AG09319 (cell line): ENCODE data around the gene SPON1.

ENCODE experiments used
- DNase-seq: peaks from one replicate; pipeline ENCODE4 v3.0.0-alpha.2; 2010; ENCODE audit warnings: low read depth; ENCODE audit errors: extremely low read depth
- TF ChIP-seq, protein P1 (sequence below): IDR thresholded peaks from 2 replicates; pipeline ENCODE4 v1.5.1; 2011; ENCODE audit warnings: low read depth, mild to moderate bottlenecking, inconsistent platforms, low read length, moderate library complexity

Gene SPON1

DNA sequence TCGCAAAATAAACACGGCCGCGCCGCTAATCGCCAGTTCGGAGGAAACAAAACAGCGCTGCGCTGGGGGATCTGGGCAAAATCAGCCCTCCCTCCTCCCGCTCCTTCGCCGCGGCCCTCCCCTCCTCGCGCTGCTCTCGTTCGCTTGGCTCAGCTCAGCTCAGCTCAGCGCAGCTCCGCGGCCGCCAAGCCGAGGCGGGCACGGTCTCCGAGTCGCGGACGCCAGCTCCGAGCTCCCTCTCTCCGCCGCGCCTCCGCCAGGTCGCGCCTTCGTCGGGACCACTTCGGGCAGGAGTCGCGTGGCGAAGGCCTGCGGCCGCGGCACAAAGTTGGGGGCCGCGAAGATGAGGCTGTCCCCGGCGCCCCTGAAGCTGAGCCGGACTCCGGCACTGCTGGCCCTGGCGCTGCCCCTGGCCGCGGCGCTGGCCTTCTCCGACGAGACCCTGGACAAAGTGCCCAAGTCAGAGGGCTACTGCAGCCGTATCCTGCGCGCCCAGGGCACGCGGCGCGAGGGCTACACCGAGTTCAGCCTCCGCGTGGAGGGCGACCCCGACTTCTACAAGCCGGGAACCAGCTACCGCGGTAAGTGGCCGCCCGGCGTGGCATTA, at the start of gene SPON1:
Gene SPON1 (plus strand): TSS at position 162 of the 607 bp plus-strand sequence. CDS start 182 bp downstream, at position 344.
- no peak for DNase-seq
- TF ChIP-seq, protein P1, sequence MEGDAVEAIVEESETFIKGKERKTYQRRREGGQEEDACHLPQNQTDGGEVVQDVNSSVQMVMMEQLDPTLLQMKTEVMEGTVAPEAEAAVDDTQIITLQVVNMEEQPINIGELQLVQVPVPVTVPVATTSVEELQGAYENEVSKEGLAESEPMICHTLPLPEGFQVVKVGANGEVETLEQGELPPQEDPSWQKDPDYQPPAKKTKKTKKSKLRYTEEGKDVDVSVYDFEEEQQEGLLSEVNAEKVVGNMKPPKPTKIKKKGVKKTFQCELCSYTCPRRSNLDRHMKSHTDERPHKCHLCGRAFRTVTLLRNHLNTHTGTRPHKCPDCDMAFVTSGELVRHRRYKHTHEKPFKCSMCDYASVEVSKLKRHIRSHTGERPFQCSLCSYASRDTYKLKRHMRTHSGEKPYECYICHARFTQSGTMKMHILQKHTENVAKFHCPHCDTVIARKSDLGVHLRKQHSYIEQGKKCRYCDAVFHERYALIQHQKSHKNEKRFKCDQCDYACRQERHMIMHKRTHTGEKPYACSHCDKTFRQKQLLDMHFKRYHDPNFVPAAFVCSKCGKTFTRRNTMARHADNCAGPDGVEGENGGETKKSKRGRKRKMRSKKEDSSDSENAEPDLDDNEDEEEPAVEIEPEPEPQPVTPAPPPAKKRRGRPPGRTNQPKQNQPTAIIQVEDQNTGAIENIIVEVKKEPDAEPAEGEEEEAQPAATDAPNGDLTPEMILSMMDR, result no peak

- DNase-seq, result no peak
- TF ChIP-seq, protein P1, result no peak
Measured at GRCh38 chr11:13917264-13917663, 45.3 kb upstream of the SPON1 start.

DNA sequence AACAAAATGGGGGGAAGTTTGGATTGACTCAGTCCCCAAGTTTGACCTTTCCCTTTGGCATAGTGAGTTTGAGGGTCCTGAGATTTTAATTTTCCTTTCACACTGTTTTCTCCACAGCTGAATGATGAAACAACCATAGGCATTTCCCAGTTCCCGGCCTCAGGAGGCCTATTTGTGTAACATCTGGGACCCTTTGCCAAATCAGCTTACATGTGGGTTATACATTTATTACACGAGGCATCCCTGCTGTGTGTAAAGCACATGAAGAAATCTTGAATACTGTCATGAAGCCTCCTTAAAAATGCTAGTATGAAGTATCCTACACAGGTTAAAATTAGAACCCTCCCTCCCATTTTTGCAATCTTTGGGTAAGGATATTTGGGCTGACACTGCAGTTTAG, 44.6 kb upstream of the SPON1 start:
- TF ChIP-seq, protein P1, result no peak
- DNase-seq, result no peak

- TF ChIP-seq, protein P1, result no peak
Measured at GRCh38 chr11:13920756-13921155, 41.8 kb upstream of the SPON1 start.

GRCh38 chr11:13921545-13921944, 41.0 kb upstream of the SPON1 start:
- DNase-seq, result no peak
- TF ChIP-seq, protein P1, result no peak

More at GRCh38 chr11:13920756-13921155, 41.8 kb upstream of the SPON1 start:
- no peak for DNase-seq

- TF ChIP-seq, protein P1, result no peak
- DNase-seq, result no peak
Measured at GRCh38 chr11:13923182-13923581, 39.3 kb upstream of the SPON1 start.

GRCh38 chr11:13923716-13924650, 38.5 kb upstream of the SPON1 start:
- DNase-seq, result no peak
- TF ChIP-seq, protein P1, result no peak
